ENCODE data around the gene TYR.

DNA sequence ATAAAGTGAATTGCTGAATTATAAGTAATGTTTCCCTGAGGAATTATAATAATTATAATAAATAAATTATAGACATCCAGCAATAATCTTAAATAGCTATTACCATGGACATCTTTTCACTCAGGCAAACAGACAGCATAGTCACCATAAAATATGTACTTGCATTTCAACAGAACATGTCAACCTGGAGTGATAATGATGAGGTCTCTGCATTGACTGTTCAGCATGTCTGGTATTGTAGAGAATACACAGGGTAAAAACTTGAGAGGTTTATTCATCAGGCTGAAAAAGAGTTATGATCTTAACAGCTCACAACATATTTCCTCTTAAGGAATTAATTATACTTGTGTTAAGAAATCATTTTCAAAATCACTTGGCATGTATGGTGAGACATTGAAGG, 41.1 kb upstream of the TYR start:
- TF ChIP-seq, protein P1, sequence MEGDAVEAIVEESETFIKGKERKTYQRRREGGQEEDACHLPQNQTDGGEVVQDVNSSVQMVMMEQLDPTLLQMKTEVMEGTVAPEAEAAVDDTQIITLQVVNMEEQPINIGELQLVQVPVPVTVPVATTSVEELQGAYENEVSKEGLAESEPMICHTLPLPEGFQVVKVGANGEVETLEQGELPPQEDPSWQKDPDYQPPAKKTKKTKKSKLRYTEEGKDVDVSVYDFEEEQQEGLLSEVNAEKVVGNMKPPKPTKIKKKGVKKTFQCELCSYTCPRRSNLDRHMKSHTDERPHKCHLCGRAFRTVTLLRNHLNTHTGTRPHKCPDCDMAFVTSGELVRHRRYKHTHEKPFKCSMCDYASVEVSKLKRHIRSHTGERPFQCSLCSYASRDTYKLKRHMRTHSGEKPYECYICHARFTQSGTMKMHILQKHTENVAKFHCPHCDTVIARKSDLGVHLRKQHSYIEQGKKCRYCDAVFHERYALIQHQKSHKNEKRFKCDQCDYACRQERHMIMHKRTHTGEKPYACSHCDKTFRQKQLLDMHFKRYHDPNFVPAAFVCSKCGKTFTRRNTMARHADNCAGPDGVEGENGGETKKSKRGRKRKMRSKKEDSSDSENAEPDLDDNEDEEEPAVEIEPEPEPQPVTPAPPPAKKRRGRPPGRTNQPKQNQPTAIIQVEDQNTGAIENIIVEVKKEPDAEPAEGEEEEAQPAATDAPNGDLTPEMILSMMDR (IDR thresholded peaks at IDR 0.05) = no peak
- TF ChIP-seq POLR2A (IDR thresholded peaks at IDR 0.05) (no peak), EP300 (IDR thresholded peaks at IDR 0.05) (no peak)

Data from ovary (tissue), 3 donors.